Right kidney (tissue), 1 donor: ENCODE data around the gene GPR141.

Experiments
- DNase-seq: peaks from one replicate; pipeline ENCODE4 v3.0.0-alpha.2; 2016

GPR141 gene

GRCh38 chr7:37786741-37787569 is 103.4 kb downstream of the GPR141 start:
- DNase-seq = no peak
